Measurements from ENCODE around the gene TACC2. TPM values are rescaled to one million over a fixed set of nuclear protein-coding genes. Genes with fewer than 3 reads are reported as not detected.
"Not testable (repeated sequence)": the region's sequence is repeated elsewhere in the genome, so short reads cannot be mapped to it uniquely, and the experiment has no call there.

TACC2 gene
- total RNA-seq, 1 donor from 2014 or later: 71.2 TPM

DNA sequence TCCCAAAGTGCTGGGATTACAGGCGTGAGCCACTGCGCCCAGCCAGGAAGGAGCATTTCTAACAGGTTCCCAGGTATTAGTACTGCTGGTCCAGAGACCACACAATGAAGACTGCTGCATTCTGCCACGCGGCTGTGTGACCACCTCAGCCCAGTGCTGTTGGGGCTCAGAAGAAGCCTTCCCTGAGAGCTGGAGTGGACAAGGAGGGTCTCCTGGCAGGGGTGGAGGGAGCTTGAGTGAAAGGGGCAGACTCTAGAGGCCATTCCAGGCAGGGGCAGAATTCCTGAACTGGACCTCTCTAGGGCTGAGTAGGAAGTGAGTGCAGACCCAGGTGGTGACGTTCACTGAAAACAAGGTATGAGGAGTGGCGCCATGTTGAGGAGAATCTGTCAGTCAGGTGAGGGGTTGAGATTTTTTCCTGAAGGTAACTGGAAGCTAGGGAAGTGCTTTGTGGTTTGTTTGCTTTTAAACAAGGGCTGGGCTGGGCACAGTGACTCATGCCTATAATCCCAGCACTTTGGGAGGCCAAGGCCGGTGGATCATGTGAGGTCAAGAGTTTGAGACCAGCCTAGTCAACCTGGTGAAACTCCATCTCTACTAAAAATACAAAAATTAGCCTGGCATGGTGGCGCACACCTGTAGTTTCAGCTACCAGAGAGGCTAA is 67.6 kb downstream of the TACC2 start:
- peaks cover 5% of the 10 kb centered on the region for H3K4me1 Mint-ChIP-seq (ENCODE audit: unreplicated experiment)
- H3K27me3 Mint-ChIP-seq: no peaks in the 10 kb centered on the region
- no peak overlapping the region for H3K4me3 Mint-ChIP-seq
- no peak for DNase-seq (ENCODE audit: extremely low spot score, unreplicated experiment)
- TF ChIP-seq, protein P1, sequence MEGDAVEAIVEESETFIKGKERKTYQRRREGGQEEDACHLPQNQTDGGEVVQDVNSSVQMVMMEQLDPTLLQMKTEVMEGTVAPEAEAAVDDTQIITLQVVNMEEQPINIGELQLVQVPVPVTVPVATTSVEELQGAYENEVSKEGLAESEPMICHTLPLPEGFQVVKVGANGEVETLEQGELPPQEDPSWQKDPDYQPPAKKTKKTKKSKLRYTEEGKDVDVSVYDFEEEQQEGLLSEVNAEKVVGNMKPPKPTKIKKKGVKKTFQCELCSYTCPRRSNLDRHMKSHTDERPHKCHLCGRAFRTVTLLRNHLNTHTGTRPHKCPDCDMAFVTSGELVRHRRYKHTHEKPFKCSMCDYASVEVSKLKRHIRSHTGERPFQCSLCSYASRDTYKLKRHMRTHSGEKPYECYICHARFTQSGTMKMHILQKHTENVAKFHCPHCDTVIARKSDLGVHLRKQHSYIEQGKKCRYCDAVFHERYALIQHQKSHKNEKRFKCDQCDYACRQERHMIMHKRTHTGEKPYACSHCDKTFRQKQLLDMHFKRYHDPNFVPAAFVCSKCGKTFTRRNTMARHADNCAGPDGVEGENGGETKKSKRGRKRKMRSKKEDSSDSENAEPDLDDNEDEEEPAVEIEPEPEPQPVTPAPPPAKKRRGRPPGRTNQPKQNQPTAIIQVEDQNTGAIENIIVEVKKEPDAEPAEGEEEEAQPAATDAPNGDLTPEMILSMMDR (conservative IDR thresholded peaks at IDR 0.05): no peak
- peaks cover 9% of the 10 kb centered on the region for H3K36me3 Mint-ChIP-seq
- peak overlapping the region; percentile 93 for H3K27ac Mint-ChIP-seq
- no peaks in the 10 kb centered on the region for H3K9me3 Mint-ChIP-seq

DNA sequence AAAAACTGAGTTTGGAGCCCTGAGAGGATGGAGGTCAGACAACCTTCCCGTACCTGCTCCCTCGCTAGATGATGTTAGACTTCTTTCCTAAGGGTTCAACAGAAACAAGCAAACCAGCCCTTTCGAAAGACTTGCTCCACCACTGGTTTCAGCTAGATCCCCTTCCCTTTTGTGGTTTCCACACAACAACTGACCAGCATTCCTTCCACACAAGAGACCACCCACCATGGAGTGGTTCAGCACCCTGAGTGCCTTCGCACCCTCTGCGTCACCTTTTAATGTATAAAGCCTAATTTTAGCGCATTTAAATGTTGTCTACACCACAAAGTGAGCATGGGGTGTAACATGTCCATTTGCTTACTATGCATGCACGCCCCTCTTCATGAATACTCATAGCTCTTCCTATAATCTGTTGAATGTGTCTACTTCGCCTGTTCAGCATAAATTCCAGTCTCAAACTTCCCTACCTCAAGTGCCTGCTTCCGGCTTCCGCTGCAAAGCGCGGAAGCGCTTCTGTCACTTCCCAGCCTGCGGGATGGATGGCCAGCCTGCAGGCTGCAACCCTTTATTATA is 69.0 kb downstream of the TACC2 start:
- no peak overlapping the region for H3K27ac Mint-ChIP-seq

DNA sequence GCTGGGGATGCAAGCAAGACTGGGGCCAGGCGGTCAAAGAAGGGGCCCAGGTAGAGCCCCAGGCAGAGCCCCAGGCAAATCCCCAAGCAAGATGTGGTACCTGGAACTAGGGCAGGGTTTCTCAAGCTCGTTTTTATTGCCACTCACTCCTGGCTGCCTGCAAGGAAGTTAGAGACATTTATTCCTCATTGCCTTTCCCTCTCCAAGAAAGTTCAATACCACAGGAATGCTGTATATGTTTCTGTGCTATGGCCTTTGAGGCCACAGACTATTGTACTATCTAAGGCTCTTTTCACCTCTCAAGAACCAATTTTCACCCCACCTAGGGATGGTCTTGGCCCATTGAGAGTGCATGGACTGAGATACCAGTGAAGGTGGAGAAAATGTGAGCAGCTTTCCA is 71.3 kb downstream of the TACC2 start:
- H3K4me3 Mint-ChIP-seq: no peak overlapping the region
- H3K27me3 Mint-ChIP-seq: no peaks in the 10 kb centered on the region
- no peak for DNase-seq (ENCODE audit: extremely low spot score, unreplicated experiment)
- H3K4me1 Mint-ChIP-seq (ENCODE audit: unreplicated experiment): peaks cover 20% of the 10 kb centered on the region
- TF ChIP-seq, protein P1 (conservative IDR thresholded peaks at IDR 0.05): no peak
- no peak overlapping the region for H3K27ac Mint-ChIP-seq
- no peaks in the 10 kb centered on the region for H3K9me3 Mint-ChIP-seq
- H3K36me3 Mint-ChIP-seq: peaks cover 4% of the 10 kb centered on the region

More for the DNA sequence above, 69.0 kb downstream of the TACC2 start:
- Mint-ChIP-seq H3K27me3 (no peaks in the 10 kb centered on the region), H3K36me3 (peaks cover 6% of the 10 kb centered on the region), H3K4me1 (ENCODE audit: unreplicated experiment) (peaks cover 10% of the 10 kb centered on the region), H3K9me3 (no peaks in the 10 kb centered on the region), H3K4me3 (no peak overlapping the region)
- TF ChIP-seq, protein P1 (conservative IDR thresholded peaks at IDR 0.05): no peak
- no peak for DNase-seq (ENCODE audit: extremely low spot score, unreplicated experiment)

DNA sequence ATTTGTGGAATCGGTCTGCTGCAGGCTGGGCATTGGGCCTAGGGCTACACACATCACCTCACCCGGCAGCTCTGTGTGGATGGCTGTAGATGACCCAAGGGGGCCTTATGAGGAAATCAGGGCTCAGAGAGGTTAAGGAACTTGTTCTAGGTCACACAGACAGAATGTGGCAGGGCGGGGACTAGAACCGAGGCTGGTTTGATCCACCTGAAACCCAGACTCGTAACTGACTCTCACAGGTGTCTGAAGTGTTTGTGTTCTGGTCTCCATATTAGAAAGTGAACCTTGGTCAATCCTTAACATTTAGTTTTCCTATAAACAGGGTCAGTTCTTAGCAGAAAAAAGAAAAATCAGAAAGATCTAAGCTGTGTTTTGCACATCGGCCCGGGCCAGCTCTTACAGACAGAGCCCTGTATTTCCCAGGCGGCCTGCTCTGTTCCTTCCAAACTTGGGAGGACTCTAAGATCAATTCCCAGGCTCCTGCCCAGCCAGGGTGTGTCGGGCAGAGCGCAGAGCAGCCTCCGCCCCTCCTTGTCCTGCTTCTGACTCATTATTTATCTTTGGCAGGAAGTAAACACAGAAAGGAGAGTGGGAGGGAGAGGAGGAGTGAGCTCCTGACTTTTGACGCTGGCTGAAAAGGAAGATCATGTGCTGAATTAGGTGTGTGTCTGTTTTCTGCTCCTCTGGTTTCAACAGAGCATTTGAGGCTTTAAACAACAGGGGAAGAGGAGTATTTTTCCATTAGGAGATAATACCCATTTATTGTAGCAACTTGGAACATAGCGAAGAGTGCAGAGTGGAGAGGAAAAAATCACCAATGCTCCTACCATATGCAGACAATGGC is 74.1 kb downstream of the TACC2 start:
- peak overlapping the region; percentile 93 for H3K27ac Mint-ChIP-seq
- peaks cover 20% of the 10 kb centered on the region for H3K4me1 Mint-ChIP-seq (ENCODE audit: unreplicated experiment)
- H3K4me3 Mint-ChIP-seq: peak overlapping the region; percentile 31
- no peaks in the 10 kb centered on the region for H3K27me3 Mint-ChIP-seq
- H3K9me3 Mint-ChIP-seq: no peaks in the 10 kb centered on the region
- TF ChIP-seq, protein P1 (conservative IDR thresholded peaks at IDR 0.05): no peak
- no peak for DNase-seq (ENCODE audit: extremely low spot score, unreplicated experiment)
- H3K36me3 Mint-ChIP-seq: peaks cover 1% of the 10 kb centered on the region

DNA sequence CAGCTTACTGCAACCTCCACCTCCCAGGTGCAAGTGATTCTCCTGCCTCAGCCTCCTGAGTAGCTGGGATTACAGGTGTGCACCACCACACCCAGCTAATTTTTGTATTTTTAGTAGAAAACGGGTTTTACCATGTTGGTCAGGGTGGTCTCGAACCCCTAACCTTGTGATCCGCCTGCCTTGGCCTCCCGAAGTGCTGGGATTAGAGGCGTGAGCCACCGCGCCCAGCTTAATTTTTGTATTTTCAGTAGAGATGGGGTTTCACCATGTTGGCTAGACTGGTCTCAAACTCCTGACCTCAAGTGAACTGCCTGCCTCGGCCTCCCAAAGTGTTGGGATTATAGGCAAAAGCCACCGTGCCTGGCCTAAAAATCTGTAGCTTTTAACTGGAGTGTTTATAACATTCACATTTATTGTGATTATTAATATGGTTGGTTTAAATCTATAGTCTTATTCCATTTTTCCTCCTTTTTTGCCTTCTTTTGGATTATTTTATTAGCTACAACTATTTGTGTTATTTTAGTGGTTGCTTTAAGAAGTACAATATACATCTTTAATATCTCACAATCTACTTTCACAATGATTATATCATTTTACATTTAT is 77.5 kb downstream of the TACC2 start:
- not testable (repeated sequence) for H3K27me3 Mint-ChIP-seq; DNase-seq (ENCODE audit: extremely low spot score, unreplicated experiment); H3K27ac Mint-ChIP-seq; H3K36me3 Mint-ChIP-seq; H3K9me3 Mint-ChIP-seq; H3K4me3 Mint-ChIP-seq
- peaks cover 28% of the 10 kb centered on the region for H3K4me1 Mint-ChIP-seq (ENCODE audit: unreplicated experiment)
